GM23338 (cell line): ENCODE measurements around the gene BAIAP2. TPM values are rescaled to one million over a fixed set of nuclear protein-coding genes. Genes with fewer than 3 reads are reported as not detected.

Experiments used
- ATAC-seq: fragments of 200-7000 bp; cut with Tn5 transposase; 3 replicates; pipeline ENCODE4 v1.9.1; 2020
- DNase-seq: peaks from one replicate; pipeline ENCODE4 v3.0.0-alpha.2; 2015; ENCODE audit warnings: low spot score
- H2AFZ ChIP-seq: fragments of 200-600 bp; sonication (generic); 2 replicates; pipeline ENCODE4 v1.8.0; 2016; ENCODE audit warnings: antibody characterized with exemption, mild to moderate bottlenecking, moderate library complexity
- H3F3A ChIP-seq: fragments of 200-600 bp; sonication (generic); replicated peaks from 2 replicates; pipeline ENCODE4 v1.8.0; 2017; ENCODE audit warnings: antibody characterized with exemption, mixed run types, low read depth
- H3K27ac ChIP-seq: fragments of 200-600 bp; sonication (generic); 2 replicates; pipeline ENCODE4 v1.6.1; 2016; ENCODE audit warnings: low read depth
- H3K27me3 ChIP-seq: fragments of 200-600 bp; sonication (generic); 2 replicates; pipeline ENCODE4 v1.8.0; 2016; ENCODE audit warnings: mild to moderate bottlenecking, mixed run types, moderate library complexity; ENCODE audit not compliant: insufficient read depth
- H3K36me3 ChIP-seq: fragments of 200-600 bp; sonication (generic); 2 replicates; pipeline ENCODE4 v1.8.0; 2016; ENCODE audit warnings: mild to moderate bottlenecking; ENCODE audit not compliant: insufficient read depth
- H3K4me1 ChIP-seq: fragments of 200-600 bp; sonication (generic); 2 replicates; pipeline ENCODE4 v1.8.0; 2016; ENCODE audit warnings: mild to moderate bottlenecking, moderate library complexity; ENCODE audit not compliant: insufficient read depth
- H3K4me2 ChIP-seq: fragments of 200-600 bp; sonication (generic); 2 replicates; pipeline ENCODE4 v1.7.1; 2017; ENCODE audit warnings: mixed run types
- H3K4me3 ChIP-seq: fragments of 200-600 bp; sonication (generic); 2 replicates; pipeline ENCODE4 v1.6.1; 2016; ENCODE audit warnings: mixed run types
- H3K79me2 ChIP-seq: fragments of 200-600 bp; sonication (generic); replicated peaks from 2 replicates; pipeline ENCODE4 v1.8.0; 2017; ENCODE audit warnings: mild to moderate bottlenecking; ENCODE audit not compliant: insufficient read depth
- H3K9me2 ChIP-seq: fragments of 200-600 bp; sonication (generic); 2 replicates; pipeline ENCODE4 v1.8.0; 2017; ENCODE audit not compliant: insufficient read depth
- H4K20me1 ChIP-seq: fragments of 200-600 bp; sonication (generic); replicated peaks from 2 replicates; pipeline ENCODE4 v1.8.0; 2017; ENCODE audit warnings: mild to moderate bottlenecking; ENCODE audit not compliant: insufficient read depth
- H3K27ac Mint-ChIP-seq: 2 replicates; pipeline ENCODE4 v1.8.0; 2020; ENCODE audit warnings: inconsistent platforms, mild to moderate bottlenecking, moderate library complexity, mixed read lengths
- H3K27me3 Mint-ChIP-seq: 3 replicates; pipeline ENCODE4 v1.8.0; 2022; ENCODE audit warnings: low read depth, mild to moderate bottlenecking, moderate library complexity, mixed read lengths, inconsistent platforms; ENCODE audit not compliant: insufficient read depth, poor library complexity
- H3K36me3 Mint-ChIP-seq: 3 replicates; pipeline ENCODE4 v1.8.0; 2021; ENCODE audit warnings: low read depth, mild to moderate bottlenecking, inconsistent platforms, moderate library complexity, mixed read lengths
- H3K4me1 Mint-ChIP-seq: 3 replicates; pipeline ENCODE4 v1.8.0; 2020; ENCODE audit warnings: mild to moderate bottlenecking, inconsistent platforms, mixed read lengths
- H3K4me3 Mint-ChIP-seq: 3 replicates; pipeline ENCODE4 v1.8.0; 2021; ENCODE audit warnings: moderate library complexity, mild to moderate bottlenecking, inconsistent platforms, mixed read lengths
- H3K9me3 Mint-ChIP-seq: 3 replicates; pipeline ENCODE4 v1.8.0; 2020; ENCODE audit warnings: moderate library complexity, mild to moderate bottlenecking, inconsistent platforms, mixed read lengths
- CREB1 ChIP-seq: fragments of 250-450 bp; sonication (Bioruptor Pico); IDR thresholded peaks from 2 replicates; pipeline ENCODE4 v1.5.0; 2020; ENCODE audit warnings: low read depth, mild to moderate bottlenecking, moderate library complexity
- EZH2 ChIP-seq: fragments of 200-600 bp; sonication (generic); IDR thresholded peaks from one replicate; pipeline ENCODE4 v1.8.0; 2017; ENCODE audit warnings: antibody characterized with exemption, mild to moderate bottlenecking, low read depth; ENCODE audit not compliant: unreplicated experiment
- EZH2phosphoT487 ChIP-seq: fragments of 200-600 bp; sonication (generic); IDR thresholded peaks from one replicate; pipeline ENCODE4 v1.8.1; 2018; ENCODE audit warnings: antibody characterized with exemption; ENCODE audit not compliant: unreplicated experiment
- JUNB ChIP-seq: IDR thresholded peaks from one replicate; pipeline ENCODE4 v1.6.1; 2016; ENCODE audit warnings: antibody characterized with exemption; ENCODE audit not compliant: unreplicated experiment
- ZNF114 ChIP-seq: fragments of 250-450 bp; sonication (Bioruptor Pico); IDR thresholded peaks from 2 replicates; pipeline ENCODE4 v1.5.0; 2020; ENCODE audit warnings: mild to moderate bottlenecking, moderate library complexity
- ZNF331 ChIP-seq: fragments of 250-450 bp; sonication (Bioruptor Pico); IDR thresholded peaks from 2 replicates; pipeline ENCODE4 v1.5.0; 2020; ENCODE audit warnings: low read depth, mild to moderate bottlenecking, moderate library complexity
- polyA plus RNA-seq: library from polyadenylated mRNA; unstranded; fragments of >200 nt; fragmentation: Nextera tagmentation; extraction: Ambion mirVana; gene quantifications from 2 replicates; pipeline ENCODE4 v1.2.1, GENCODE V29; 2016
- total RNA-seq: library from RNA; depleted of rRNA; stranded (reverse); fragments of >200 nt; shearing (Covaris generic); gene quantifications from 2 replicates; pipeline ENCODE4 v1.2.3, GENCODE V29; 2014
- TF ChIP-seq, protein P1 (sequence below): IDR thresholded peaks from one replicate; pipeline ENCODE4 v1.6.1; 2018; ENCODE audit warnings: antibody characterized with exemption; ENCODE audit not compliant: unreplicated experiment
- TF ChIP-seq, protein P2 (sequence below): IDR thresholded peaks from 2 replicates; pipeline ENCODE4 v1.6.1; 2016; ENCODE audit warnings: antibody characterized with exemption
- TF ChIP-seq, protein P3 (sequence below): fragments of 250-450 bp; sonication (Bioruptor Pico); IDR thresholded peaks from 2 replicates; pipeline ENCODE4 v1.5.0; 2020; ENCODE audit warnings: mild to moderate bottlenecking, moderate library complexity

BAIAP2 gene
- total and polyA plus RNA-seq, 2 experiments from 2014 or later, result 21.7 to 22.7 TPM

DNA sequence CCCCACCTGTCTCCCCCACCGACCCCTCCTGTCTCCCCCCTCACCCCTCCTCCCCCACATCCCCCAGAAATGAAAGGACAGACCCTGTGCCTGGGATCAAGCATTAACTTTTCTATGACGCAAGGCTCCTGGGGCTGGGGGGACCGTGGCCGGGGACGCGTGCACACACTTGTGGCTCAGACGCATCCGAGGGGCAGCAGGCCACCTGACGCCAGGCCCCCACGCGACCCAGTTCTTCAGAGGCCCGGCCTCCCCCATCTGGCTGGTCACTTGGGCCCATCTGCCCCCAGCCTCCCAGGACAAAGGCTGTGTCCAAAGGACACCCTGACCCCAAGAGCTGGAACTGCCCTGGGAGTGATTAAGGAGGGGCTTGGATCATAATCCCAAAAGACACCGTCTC is 116.3 kb downstream of the BAIAP2 start (continued):
- TF ChIP-seq, protein P1, sequence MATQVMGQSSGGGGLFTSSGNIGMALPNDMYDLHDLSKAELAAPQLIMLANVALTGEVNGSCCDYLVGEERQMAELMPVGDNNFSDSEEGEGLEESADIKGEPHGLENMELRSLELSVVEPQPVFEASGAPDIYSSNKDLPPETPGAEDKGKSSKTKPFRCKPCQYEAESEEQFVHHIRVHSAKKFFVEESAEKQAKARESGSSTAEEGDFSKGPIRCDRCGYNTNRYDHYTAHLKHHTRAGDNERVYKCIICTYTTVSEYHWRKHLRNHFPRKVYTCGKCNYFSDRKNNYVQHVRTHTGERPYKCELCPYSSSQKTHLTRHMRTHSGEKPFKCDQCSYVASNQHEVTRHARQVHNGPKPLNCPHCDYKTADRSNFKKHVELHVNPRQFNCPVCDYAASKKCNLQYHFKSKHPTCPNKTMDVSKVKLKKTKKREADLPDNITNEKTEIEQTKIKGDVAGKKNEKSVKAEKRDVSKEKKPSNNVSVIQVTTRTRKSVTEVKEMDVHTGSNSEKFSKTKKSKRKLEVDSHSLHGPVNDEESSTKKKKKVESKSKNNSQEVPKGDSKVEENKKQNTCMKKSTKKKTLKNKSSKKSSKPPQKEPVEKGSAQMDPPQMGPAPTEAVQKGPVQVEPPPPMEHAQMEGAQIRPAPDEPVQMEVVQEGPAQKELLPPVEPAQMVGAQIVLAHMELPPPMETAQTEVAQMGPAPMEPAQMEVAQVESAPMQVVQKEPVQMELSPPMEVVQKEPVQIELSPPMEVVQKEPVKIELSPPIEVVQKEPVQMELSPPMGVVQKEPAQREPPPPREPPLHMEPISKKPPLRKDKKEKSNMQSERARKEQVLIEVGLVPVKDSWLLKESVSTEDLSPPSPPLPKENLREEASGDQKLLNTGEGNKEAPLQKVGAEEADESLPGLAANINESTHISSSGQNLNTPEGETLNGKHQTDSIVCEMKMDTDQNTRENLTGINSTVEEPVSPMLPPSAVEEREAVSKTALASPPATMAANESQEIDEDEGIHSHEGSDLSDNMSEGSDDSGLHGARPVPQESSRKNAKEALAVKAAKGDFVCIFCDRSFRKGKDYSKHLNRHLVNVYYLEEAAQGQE, result no peak
- TF ChIP-seq EZH2, result no peak
- TF ChIP-seq, protein P2, sequence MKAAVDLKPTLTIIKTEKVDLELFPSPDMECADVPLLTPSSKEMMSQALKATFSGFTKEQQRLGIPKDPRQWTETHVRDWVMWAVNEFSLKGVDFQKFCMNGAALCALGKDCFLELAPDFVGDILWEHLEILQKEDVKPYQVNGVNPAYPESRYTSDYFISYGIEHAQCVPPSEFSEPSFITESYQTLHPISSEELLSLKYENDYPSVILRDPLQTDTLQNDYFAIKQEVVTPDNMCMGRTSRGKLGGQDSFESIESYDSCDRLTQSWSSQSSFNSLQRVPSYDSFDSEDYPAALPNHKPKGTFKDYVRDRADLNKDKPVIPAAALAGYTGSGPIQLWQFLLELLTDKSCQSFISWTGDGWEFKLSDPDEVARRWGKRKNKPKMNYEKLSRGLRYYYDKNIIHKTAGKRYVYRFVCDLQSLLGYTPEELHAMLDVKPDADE, result no peak
- no peak for TF ChIP-seq ZNF331 (CRISPR knock-in tag)
- TF ChIP-seq JUNB, result no peak
- no peak for TF ChIP-seq EZH2phosphoT487
- no peak for TF ChIP-seq ZNF114 (CRISPR knock-in tag)

DNA sequence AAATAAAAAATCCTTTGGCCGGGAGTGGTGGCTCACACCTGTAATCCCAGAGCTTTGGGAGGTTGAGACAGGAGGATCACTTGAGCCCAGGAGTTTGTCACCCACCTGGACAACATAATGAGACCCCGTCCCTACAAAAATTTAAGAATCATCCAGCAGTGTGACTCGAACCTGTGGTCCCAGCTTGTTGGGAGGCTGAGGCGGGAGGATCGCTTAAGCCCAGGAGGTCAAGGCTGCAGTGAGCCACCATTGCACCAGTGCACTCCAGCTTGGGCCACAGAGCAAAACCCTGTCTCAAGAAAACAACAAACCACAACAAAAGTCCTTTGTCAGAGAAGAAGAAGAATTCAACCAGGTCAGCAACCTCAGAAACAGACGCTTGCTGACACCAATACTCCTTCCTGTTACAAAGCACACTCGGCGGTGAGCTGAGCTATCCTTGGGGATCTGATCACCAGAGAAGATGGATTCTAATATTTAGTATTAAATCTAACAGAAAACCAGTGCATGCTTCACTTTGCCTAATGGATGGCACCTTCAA is 117.4 kb downstream of the BAIAP2 start:
- Histone ChIP-seq H3K9me2 (no peaks in the 10 kb centered on the region), H3K4me3 (no peak overlapping the region), H3K4me1 (no peaks in the 10 kb centered on the region), H3F3A (no peaks in the 10 kb centered on the region), H4K20me1 (0 out of 2 replicates have a peak, but pooled peaks cover 2% of the 10 kb centered on the region), H3K4me2 (no peak overlapping the region), H3K27ac (no peak overlapping the region), H3K36me3 (no peaks in the 10 kb centered on the region), H3K79me2 (no peaks in the 10 kb centered on the region), H2AFZ (no peak overlapping the region), H3K27me3 (no peaks in the 10 kb centered on the region)
- ATAC-seq (no peak), DNase-seq (no peak)
- H3K36me3 Mint-ChIP-seq, result no peaks in the 10 kb centered on the region
- H3K27me3 Mint-ChIP-seq, result peaks cover 6% of the 10 kb centered on the region
- no peaks in the 10 kb centered on the region for H3K4me1 Mint-ChIP-seq
- H3K4me3 Mint-ChIP-seq, result no peak overlapping the region
- H3K9me3 Mint-ChIP-seq, result no peaks in the 10 kb centered on the region
- H3K27ac Mint-ChIP-seq, result no peak overlapping the region
- TF ChIP-seq ZNF331 (CRISPR knock-in tag) (no peak), CREB1 (CRISPR knock-in tag) (no peak), ZNF114 (CRISPR knock-in tag) (no peak), EZH2phosphoT487 (no peak), JUNB (no peak)
- TF ChIP-seq, protein P3, sequence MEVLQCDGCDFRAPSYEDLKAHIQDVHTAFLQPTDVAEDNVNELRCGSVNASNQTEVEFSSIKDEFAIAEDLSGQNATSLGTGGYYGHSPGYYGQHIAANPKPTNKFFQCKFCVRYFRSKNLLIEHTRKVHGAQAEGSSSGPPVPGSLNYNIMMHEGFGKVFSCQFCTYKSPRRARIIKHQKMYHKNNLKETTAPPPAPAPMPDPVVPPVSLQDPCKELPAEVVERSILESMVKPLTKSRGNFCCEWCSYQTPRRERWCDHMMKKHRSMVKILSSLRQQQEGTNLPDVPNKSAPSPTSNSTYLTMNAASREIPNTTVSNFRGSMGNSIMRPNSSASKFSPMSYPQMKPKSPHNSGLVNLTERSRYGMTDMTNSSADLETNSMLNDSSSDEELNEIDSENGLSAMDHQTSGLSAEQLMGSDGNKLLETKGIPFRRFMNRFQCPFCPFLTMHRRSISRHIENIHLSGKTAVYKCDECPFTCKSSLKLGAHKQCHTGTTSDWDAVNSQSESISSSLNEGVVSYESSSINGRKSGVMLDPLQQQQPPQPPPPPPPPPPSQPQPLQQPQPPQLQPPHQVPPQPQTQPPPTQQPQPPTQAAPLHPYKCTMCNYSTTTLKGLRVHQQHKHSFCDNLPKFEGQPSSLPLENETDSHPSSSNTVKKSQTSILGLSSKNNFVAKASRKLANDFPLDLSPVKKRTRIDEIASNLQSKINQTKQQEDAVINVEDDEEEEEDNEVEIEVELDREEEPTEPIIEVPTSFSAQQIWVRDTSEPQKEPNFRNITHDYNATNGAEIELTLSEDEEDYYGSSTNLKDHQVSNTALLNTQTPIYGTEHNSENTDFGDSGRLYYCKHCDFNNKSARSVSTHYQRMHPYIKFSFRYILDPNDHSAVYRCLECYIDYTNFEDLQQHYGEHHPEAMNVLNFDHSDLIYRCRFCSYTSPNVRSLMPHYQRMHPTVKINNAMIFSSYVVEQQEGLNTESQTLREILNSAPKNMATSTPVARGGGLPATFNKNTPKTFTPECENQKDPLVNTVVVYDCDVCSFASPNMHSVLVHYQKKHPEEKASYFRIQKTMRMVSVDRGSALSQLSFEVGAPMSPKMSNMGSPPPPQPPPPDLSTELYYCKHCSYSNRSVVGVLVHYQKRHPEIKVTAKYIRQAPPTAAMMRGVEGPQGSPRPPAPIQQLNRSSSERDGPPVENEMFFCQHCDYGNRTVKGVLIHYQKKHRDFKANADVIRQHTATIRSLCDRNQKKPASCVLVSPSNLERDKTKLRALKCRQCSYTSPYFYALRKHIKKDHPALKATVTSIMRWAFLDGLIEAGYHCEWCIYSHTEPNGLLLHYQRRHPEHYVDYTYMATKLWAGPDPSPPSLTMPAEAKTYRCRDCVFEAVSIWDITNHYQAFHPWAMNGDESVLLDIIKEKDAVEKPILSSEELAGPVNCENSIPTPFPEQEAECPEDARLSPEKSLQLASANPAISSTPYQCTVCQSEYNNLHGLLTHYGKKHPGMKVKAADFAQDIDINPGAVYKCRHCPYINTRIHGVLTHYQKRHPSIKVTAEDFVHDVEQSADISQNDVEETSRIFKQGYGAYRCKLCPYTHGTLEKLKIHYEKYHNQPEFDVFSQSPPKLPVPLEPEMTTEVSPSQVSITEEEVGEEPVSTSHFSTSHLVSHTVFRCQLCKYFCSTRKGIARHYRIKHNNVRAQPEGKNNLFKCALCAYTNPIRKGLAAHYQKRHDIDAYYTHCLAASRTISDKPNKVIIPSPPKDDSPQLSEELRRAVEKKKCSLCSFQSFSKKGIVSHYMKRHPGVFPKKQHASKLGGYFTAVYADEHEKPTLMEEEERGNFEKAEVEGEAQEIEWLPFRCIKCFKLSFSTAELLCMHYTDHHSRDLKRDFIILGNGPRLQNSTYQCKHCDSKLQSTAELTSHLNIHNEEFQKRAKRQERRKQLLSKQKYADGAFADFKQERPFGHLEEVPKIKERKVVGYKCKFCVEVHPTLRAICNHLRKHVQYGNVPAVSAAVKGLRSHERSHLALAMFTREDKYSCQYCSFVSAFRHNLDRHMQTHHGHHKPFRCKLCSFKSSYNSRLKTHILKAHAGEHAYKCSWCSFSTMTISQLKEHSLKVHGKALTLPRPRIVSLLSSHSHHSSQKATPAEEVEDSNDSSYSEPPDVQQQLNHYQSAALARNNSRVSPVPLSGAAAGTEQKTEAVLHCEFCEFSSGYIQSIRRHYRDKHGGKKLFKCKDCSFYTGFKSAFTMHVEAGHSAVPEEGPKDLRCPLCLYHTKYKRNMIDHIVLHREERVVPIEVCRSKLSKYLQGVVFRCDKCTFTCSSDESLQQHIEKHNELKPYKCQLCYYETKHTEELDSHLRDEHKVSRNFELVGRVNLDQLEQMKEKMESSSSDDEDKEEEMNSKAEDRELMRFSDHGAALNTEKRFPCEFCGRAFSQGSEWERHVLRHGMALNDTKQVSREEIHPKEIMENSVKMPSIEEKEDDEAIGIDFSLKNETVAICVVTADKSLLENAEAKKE (CRISPR knock-in tag), result no peak
- TF ChIP-seq, protein P1, result no peak
